ENCODE results near the gene SLC25A47. TPM values are rescaled to one million over a fixed set of nuclear protein-coding genes. Genes with fewer than 3 reads are reported as not detected.
"Not testable (repeated sequence)": the region's sequence is repeated elsewhere in the genome, so short reads cannot be mapped to it uniquely, and the experiment has no call there.

Gene SLC25A47
- total RNA-seq, 2 donors from 2014 or later = not detected

DNA sequence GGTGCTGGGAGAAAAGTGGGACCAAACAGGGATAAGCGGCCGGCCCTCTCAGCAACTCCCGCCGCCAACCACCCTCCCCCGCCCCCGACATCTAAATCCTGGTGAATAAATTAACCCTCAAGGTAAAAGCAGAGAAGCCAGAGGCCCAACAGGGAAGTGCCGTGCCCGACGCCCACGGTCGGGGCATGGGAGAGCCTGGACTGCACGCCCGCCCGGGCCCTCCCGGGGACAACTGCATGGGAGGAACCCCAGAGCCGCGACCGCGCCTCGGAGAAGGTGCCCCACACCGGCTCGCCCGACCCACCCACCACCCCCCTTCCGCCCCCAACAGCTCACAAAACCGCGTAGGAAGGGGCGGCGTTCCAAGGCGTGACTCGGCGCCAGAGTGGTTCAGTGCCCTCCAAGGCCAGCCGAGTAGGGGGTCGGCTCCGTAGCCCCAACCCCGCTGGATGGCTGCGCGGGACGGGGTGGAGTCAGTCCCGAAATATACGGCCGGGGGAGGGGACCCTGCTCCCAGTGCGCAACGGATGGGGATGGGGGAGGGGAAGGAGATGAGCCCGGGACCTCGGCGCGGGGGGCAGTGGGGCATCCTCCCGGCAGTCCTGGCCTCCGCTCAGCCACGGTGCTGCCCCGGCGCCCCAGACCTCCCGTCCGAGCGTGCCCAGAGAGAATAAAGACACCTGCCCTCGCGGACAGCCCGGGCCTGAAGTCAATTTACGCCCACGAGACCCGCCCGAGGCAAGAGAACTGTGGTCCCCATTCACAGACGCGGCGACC lies 17.6 kb upstream of the SLC25A47 start:
- Mint-ChIP-seq H3K27me3 (no peaks in the 10 kb centered on the region), H3K27ac (no peak overlapping the region), H3K4me3 (peak overlapping the region; percentile 88), H3K36me3 (ENCODE audit: low read depth) (no peaks in the 10 kb centered on the region), H3K4me1 (peaks cover 11% of the 10 kb centered on the region)
- DNase-seq (peak in 2 of 3 donors; percentile 23 to 28), ATAC-seq (peak; percentile 12)
- no peaks in the 10 kb centered on the region for H3K9me3 ChIP-seq (ENCODE audit: control insufficient read depth, low read length, poor library complexity, severe bottlenecking)

DNA sequence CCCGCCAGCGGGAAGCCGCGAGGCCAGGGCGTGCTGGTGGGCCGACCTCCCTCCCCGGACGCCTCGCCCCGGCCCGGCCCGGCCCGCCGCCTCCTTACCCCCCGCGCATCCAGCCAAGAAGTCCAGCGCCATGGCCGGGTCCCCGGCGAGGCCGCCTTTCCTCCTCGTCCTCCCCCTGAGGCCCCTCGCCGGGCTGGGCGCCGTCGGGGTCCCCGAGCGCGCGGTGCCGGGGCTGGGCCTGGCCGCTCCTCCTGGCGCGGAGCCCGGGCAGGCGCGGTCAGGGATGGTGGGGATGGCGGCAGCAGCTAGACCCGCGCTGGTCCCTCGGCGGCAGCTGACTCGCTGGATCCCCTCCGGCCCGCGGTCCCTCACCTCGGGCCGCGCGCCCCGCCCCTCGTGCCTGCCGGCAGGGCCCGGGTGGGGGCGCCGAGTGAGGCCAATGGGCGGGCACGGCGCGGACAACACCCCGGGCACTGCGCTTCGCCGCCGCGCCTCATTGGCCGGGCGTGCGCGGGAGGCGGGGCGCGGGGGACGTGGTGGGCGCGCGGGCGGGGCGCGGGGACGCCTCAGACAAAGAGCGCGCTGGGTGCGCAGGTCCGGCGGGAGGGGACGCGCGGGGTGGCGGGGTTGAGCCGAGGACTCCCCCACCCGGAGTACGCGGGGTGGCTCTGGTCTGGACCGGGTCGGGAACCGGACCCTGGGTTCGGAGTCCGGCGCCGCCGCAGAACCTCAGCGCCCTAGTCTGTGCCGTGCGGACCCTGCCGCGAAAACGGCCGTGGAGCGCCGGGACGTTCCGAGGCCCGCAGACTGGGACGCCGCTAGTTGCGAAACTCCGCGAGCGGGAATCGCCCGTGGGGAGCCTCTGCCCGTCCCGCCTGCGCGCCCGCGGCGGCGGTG lies 16.8 kb upstream of the SLC25A47 start, which contains the start of gene SLC25A29:
SLC25A29 (minus strand) TSS at position 344 of the 897 bp plus-strand sequence; CDS start at position 132, 212 bp downstream.
- peak; percentile 88 for ATAC-seq
- no peaks in the 10 kb centered on the region for H3K36me3 Mint-ChIP-seq (ENCODE audit: low read depth)
- H3K27me3 Mint-ChIP-seq = no peaks in the 10 kb centered on the region
- peaks cover 11% of the 10 kb centered on the region for H3K4me1 Mint-ChIP-seq
- peak within 1 kb of the TSS; percentile 88 for H3K4me3 Mint-ChIP-seq
- H3K27ac Mint-ChIP-seq = no peak within 1 kb of the TSS
- no peaks in the 10 kb centered on the region for H3K9me3 ChIP-seq (ENCODE audit: control insufficient read depth, low read length, poor library complexity, severe bottlenecking)
- DNase-seq = peak; percentile 38 to 61 (median 55)

DNA sequence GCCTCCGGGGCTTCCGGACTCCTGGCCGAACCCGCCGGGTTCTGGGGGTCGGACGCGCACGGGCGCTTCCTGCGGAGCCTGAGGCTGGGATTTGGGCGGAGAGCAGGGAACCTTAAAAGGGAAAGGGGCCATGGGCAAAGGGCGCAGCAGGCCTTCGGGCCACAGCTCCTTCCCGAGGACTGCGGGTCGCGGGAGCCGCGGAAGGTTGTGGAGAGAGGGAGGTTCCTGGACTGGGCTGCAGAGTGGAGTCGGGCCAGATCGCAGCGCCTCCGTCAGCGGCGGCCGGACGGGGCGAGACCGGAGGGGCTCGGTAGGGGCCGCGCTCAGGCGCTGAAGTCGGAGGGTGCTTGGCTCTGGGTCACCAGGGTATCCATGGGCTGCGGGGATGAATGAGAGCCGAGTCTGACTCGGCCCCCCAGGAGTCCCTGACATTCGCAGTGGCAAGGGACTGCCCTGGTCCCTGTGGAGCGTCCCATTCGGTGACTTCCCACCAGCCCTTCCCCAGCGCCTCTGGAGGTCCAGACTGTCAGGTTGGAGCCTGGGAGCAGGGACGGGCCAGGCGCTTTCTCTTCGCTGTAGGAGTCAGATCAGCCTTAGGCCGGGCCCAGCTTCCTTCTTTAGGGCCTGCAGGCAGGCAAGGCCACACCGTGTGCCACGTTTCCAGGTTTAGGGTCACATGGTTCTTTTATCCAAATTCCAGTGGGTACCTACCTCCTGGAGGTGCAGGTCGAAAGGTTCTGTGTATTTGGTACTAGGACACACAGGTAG lies 16.0 kb upstream of the SLC25A47 start:
- peak overlapping the region; percentile 81 for H3K4me3 Mint-ChIP-seq
- ATAC-seq (no peak), DNase-seq (no peak)
- H3K9me3 ChIP-seq (ENCODE audit: control insufficient read depth, low read length, poor library complexity, severe bottlenecking) = no peaks in the 10 kb centered on the region
- no peaks in the 10 kb centered on the region for H3K36me3 Mint-ChIP-seq (ENCODE audit: low read depth)
- no peak overlapping the region for H3K27ac Mint-ChIP-seq
- H3K4me1 Mint-ChIP-seq = peaks cover 17% of the 10 kb centered on the region
- H3K27me3 Mint-ChIP-seq = no peaks in the 10 kb centered on the region

DNA sequence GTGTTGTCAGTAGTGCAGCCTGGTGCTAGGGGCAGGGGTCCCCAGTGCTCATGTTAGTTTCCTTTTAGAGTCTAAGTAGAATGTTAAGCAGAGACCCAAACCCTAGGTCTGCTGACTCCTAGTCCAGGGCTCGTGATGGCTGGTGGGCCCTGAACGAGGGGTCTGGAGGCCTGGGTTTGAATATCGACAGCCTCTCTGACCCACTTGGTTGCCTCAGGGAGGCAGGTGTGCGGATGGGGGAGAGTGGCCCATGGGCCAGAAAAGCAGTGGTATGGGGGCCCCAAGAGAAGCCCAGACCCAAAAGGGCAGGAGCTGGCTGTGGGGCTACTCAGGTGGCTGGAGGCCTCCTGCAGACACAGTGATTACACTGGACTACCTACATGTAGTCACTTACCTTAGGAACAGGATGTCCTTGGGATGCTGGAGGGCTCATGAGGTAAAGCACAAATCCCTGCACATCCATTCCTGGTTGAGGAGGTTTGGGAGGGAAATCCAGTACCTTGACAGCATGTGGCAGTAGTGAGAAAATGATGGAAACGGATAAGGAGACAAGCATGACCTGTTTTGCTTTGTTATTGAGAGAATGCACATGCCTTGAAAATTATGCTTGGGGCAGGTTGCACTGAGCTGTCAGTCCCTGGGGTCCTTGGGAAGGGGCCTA lies 15.2 kb upstream of the SLC25A47 start:
- Mint-ChIP-seq H3K36me3 (ENCODE audit: low read depth) (no peaks in the 10 kb centered on the region), H3K27ac (no peak overlapping the region), H3K27me3 (no peaks in the 10 kb centered on the region), H3K4me1 (peaks cover 17% of the 10 kb centered on the region), H3K4me3 (peak overlapping the region; percentile 81)
- ATAC-seq = no peak
- DNase-seq = no peak
- no peaks in the 10 kb centered on the region for H3K9me3 ChIP-seq (ENCODE audit: control insufficient read depth, low read length, poor library complexity, severe bottlenecking)

DNA sequence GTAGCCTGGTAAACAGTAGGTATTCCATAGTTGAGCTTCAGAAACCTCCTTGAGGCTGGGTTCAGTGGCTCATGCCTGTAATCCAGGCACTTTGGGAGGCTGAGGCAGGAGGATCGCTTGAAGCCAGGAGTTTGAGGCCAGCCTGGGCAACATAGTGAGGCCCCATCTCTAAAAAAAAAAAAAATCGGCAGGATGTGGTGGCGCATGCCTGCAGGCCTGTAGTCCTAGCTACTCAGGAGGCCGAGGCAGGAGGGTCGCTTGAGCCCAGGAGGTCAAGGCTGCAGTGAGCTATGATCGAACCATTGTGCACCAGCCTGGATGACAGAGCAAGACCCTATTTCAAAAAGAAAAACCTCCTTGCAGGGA lies 14.7 kb upstream of the SLC25A47 start:
- not testable (repeated sequence) for ATAC-seq; H3K27me3 Mint-ChIP-seq; H3K4me3 Mint-ChIP-seq; H3K9me3 ChIP-seq (ENCODE audit: control insufficient read depth, low read length, poor library complexity, severe bottlenecking); H3K27ac Mint-ChIP-seq; H3K36me3 Mint-ChIP-seq (ENCODE audit: low read depth); DNase-seq
- H3K4me1 Mint-ChIP-seq = peaks cover 17% of the 10 kb centered on the region

DNA sequence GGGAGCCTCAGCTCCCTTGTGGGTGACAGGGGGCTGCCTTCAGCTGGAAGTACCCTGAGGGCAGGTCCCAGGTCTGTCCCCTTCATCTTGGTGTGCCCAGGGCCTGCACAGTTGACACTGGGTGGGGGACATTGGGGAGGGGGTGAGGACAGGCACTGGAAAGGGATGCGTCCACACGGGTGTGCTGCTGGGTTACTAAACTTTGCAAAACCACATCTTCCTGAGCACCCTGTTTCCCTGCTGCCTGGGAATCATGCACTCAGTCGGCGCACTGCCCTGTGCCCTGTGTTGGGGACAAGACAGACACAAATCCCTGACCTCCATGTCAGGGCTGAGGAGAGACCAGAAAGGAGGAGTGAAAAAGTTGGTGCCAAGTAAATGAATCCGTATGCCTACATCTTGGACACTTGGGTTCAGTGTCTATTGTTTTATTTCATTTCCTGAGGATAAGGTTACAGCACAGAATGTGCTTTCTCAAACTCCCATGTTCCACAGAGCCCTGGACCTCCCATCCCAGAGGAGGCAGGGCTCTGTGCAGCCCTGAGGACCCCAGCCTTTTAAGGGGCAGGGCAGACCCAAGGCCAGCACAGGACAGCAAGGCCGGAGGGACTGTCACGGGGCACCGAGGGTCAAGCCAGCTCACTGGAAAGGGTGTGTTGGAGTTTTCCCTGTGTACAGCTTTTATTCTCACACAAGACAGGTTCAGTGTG lies 14.0 kb upstream of the SLC25A47 start:
- Mint-ChIP-seq H3K27ac (no peak overlapping the region), H3K4me1 (peaks cover 17% of the 10 kb centered on the region), H3K4me3 (no peak overlapping the region), H3K27me3 (no peaks in the 10 kb centered on the region), H3K36me3 (ENCODE audit: low read depth) (no peaks in the 10 kb centered on the region)
- DNase-seq (no peak), ATAC-seq (no peak)
- H3K9me3 ChIP-seq (ENCODE audit: control insufficient read depth, low read length, poor library complexity, severe bottlenecking) = no peaks in the 10 kb centered on the region

DNA sequence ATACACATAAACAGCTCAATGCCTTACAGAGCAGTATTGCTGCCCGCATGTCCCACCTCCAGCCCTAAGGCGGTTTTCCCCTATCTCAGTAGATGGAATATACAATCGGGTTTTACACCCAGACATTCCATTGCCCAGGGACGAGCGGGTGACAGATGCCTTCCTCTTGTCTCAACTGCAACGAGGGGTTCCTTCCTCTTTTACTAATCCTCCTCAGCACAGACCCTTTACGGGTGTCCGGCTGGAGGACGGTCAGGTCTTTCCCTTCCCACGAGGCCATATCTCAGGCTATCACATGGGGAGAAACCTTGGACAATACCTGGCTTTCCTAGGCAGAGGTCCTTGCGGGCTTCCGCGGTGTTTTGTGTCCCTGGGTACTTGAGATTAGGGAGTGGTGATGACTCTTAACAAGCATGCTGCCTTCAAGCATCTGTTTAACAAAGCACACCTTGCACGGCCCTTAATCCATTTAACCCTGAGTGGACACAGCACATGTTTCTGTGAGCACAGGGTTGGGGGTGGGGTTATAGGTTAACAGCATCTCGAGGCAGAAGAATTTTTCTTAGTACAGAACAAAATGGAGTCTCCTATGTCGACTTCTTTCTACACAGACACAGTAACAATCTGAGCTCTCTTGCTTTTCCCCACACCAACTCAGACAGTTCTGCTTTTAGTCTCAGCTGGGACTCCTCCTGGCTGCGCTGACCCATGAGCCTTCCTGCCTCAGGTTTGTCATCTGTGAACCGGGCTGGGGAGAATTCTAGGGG lies 10.8 kb upstream of the SLC25A47 start:
- not testable (repeated sequence) for H3K9me3 ChIP-seq (ENCODE audit: control insufficient read depth, low read length, poor library complexity, severe bottlenecking); DNase-seq; H3K36me3 Mint-ChIP-seq (ENCODE audit: low read depth); H3K27ac Mint-ChIP-seq; ATAC-seq; H3K4me3 Mint-ChIP-seq; H3K27me3 Mint-ChIP-seq
- peaks cover 10% of the 10 kb centered on the region for H3K4me1 Mint-ChIP-seq

DNA sequence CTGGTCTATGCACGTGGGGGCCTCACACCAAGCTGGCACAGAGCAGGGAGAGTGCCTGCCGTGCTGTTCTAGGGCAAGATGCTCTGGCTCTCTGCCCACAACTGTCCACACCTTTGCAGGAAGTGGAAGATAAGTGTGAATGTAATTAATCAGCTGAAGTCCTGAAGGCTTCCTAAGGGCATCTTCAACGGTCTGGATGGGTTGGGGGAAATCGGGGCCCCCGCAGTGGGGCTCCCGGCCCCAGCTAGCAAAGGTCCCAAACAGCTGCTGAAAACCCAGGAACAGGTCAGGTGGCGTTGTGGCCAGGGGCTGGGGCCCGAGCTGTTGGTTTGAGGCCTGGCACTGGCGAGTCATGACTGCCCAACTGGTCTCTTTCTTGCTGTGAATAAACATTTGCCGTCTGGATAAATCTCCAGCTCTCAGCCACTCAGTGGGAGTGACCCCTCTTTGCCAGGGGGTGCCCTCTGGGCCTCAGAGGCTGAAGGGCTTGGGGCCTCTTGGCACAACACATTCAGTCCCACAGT lies 10.2 kb upstream of the SLC25A47 start:
- no peak for ATAC-seq
- no peak for DNase-seq
- Mint-ChIP-seq H3K27me3 (no peaks in the 10 kb centered on the region), H3K4me3 (no peak overlapping the region), H3K27ac (no peak overlapping the region), H3K4me1 (peaks cover 12% of the 10 kb centered on the region), H3K36me3 (ENCODE audit: low read depth) (no peaks in the 10 kb centered on the region)
- no peaks in the 10 kb centered on the region for H3K9me3 ChIP-seq (ENCODE audit: control insufficient read depth, low read length, poor library complexity, severe bottlenecking)

DNA sequence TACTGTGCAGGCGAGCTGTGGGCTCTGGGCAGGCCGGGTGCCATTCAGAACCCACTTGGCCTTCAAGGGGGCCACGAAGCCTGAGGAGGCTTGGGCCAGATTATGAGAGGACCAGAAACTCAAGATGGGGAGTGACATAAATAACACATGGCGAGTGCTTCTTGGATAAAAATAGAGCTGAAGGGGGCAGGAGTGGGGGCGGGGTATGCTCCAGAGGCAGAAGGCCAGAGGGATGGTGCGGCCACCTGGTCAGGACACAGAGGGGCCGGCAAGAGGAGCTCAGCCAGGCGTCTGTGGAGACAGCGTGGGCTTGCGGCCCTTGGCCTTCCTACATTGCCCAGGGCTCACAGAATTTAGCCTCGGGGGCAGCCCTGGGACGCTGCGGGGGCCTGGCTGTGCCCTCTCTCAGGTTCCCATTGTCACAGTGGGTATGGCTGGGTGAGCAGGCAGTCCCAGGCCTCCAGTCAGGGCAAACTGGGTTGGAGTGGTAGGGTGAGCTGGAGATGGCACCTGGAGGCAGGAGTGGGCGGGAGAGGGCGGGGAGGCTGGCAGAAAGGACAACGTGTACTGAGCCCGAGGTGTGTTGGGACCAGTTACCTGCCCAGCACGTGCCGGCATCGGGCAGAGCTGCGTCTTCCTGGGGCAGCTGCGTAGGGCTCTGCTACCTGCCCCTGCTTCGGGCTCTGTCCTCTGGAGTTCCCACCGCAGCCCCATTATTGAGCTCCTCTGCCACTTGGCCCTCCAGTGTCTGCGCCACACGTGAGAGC lies 9.5 kb upstream of the SLC25A47 start:
- Mint-ChIP-seq H3K36me3 (ENCODE audit: low read depth) (no peaks in the 10 kb centered on the region), H3K4me3 (no peak overlapping the region), H3K27me3 (no peaks in the 10 kb centered on the region), H3K27ac (no peak overlapping the region), H3K4me1 (peaks cover 11% of the 10 kb centered on the region)
- ATAC-seq (no peak), DNase-seq (no peak)
- no peaks in the 10 kb centered on the region for H3K9me3 ChIP-seq (ENCODE audit: control insufficient read depth, low read length, poor library complexity, severe bottlenecking)

DNA sequence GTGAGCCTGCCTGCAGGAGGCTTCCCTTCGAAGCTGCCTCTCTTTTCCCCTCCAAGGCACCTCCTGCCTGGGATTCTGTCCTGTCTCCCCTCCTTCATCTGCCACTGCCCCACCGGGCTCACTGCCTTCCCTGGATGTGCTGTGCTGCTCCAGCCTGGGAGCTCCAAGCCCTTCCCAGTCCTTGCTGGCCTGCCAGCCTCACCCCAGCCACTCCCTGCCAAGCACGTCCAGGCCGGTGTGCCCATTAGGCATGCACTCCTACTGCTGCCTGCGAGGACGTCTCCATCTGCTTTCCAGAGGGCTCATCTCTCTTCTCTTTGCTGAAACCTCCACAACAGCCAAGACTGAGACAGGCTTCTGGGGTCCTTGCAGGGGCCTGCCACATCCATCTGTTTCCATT lies 8.4 kb upstream of the SLC25A47 start:
- Mint-ChIP-seq H3K4me3 (no peak overlapping the region), H3K27me3 (no peaks in the 10 kb centered on the region), H3K4me1 (peaks cover 13% of the 10 kb centered on the region), H3K36me3 (ENCODE audit: low read depth) (no peaks in the 10 kb centered on the region), H3K27ac (no peak overlapping the region)
- ATAC-seq (no peak), DNase-seq (no peak)
- no peaks in the 10 kb centered on the region for H3K9me3 ChIP-seq (ENCODE audit: control insufficient read depth, low read length, poor library complexity, severe bottlenecking)

DNA sequence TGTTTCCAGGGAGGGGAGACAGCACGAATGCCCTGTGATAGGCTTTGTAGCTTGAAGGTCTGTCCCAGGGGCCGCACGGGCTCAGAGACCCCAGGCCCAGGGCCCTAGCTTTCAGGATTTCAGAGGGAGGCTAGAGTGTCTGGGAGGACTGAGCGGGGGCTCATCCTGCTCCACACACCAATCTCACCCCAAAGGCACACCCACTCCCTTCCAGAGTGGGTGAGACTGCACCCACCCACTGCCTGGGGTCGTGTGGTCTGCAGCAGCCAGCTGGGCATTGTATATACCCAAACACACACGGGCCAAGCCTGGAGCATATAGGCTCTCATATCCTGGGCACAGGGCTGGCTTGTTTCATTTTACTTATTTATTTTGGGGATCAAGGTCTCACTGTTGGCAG lies 5.8 kb upstream of the SLC25A47 start:
- Mint-ChIP-seq H3K4me1 (peaks cover 10% of the 10 kb centered on the region), H3K27ac (peak overlapping the region; percentile 34), H3K36me3 (ENCODE audit: low read depth) (peaks cover 3% of the 10 kb centered on the region), H3K27me3 (no peaks in the 10 kb centered on the region), H3K4me3 (peak overlapping the region; percentile 76)
- DNase-seq (no peak), ATAC-seq (no peak)
- no peaks in the 10 kb centered on the region for H3K9me3 ChIP-seq (ENCODE audit: control insufficient read depth, low read length, poor library complexity, severe bottlenecking)
